Mucosa of stomach (tissue), 1 donor: Measurements from ENCODE around the gene BCAM.
"Not testable (repeated sequence)": the region's sequence is repeated elsewhere in the genome, so short reads cannot be mapped to it uniquely, and the experiment has no call there.

Experiments
- H3K27me3 ChIP-seq: one replicate; pipeline ENCODE4 v1.7.0; 2013; ENCODE audit warnings: mild to moderate bottlenecking, low read length; ENCODE audit not compliant: control insufficient read depth, insufficient read depth
- H3K36me3 ChIP-seq: one replicate; pipeline ENCODE4 v1.7.0; 2013; ENCODE audit warnings: low read length; ENCODE audit not compliant: control insufficient read depth, insufficient read depth
- H3K4me1 ChIP-seq: one replicate; pipeline ENCODE4 v1.7.0; 2013; ENCODE audit warnings: mild to moderate bottlenecking, low read length; ENCODE audit not compliant: control insufficient read depth, insufficient read depth
- H3K4me3 ChIP-seq: one replicate; pipeline ENCODE4 v1.7.0; 2013; ENCODE audit warnings: low read length
- H3K9ac ChIP-seq: one replicate; pipeline ENCODE4 v1.7.0; 2013; ENCODE audit warnings: mild to moderate bottlenecking, low read length, moderate library complexity
- H3K9me3 ChIP-seq: one replicate; pipeline ENCODE4 v1.7.0; 2013; ENCODE audit warnings: mild to moderate bottlenecking, low read length, moderate library complexity; ENCODE audit not compliant: control insufficient read depth
- donor health status: Pancreatic carcinoma.

The BCAM gene

GRCh38 chr19:44847144-44848035, 38.5 kb downstream of the BCAM start:
- Histone ChIP-seq H3K4me3 (peak overlapping the region; percentile 78), H3K36me3 (no peaks in the 10 kb centered on the region), H3K27me3 (no peaks in the 10 kb centered on the region), H3K9me3 (no peaks in the 10 kb centered on the region), H3K9ac (peak overlapping the region; percentile 98), H3K4me1 (peaks cover 48% of the 10 kb centered on the region)

GRCh38 chr19:44848036-44848811, 39.3 kb downstream of the BCAM start:
- Histone ChIP-seq H3K27me3 (no peaks in the 10 kb centered on the region), H3K9me3 (no peaks in the 10 kb centered on the region), H3K9ac (peak overlapping the region; percentile 98), H3K4me1 (peaks cover 52% of the 10 kb centered on the region), H3K4me3 (peak overlapping the region; percentile 78), H3K36me3 (no peaks in the 10 kb centered on the region)

- H3K9ac ChIP-seq = peak overlapping the region; percentile 98
Measured at GRCh38 chr19:44848812-44849447, 40.0 kb downstream of the BCAM start.

GRCh38 chr19:44850641-44851109, 41.8 kb downstream of the BCAM start:
- H3K4me3 ChIP-seq = no peak overlapping the region
- H3K9me3 ChIP-seq = no peaks in the 10 kb centered on the region
- no peaks in the 10 kb centered on the region for H3K36me3 ChIP-seq
- H3K9ac ChIP-seq = no peak overlapping the region
- no peaks in the 10 kb centered on the region for H3K27me3 ChIP-seq
- H3K4me1 ChIP-seq = peaks cover 37% of the 10 kb centered on the region

More at GRCh38 chr19:44848812-44849447, 40.0 kb downstream of the BCAM start:
- Histone ChIP-seq H3K4me3 (no peak overlapping the region), H3K36me3 (no peaks in the 10 kb centered on the region), H3K9me3 (no peaks in the 10 kb centered on the region), H3K27me3 (no peaks in the 10 kb centered on the region), H3K4me1 (peaks cover 52% of the 10 kb centered on the region)

GRCh38 chr19:44851427-44851826, 42.5 kb downstream of the BCAM start:
- no peaks in the 10 kb centered on the region for H3K9me3 ChIP-seq
- no peak overlapping the region for H3K9ac ChIP-seq
- H3K36me3 ChIP-seq = no peaks in the 10 kb centered on the region
- H3K27me3 ChIP-seq = no peaks in the 10 kb centered on the region
- H3K4me3 ChIP-seq = no peak overlapping the region
- H3K4me1 ChIP-seq = peaks cover 43% of the 10 kb centered on the region

GRCh38 chr19:44855606-44856005, 46.7 kb downstream of the BCAM start:
- Histone ChIP-seq H3K4me1 (peaks cover 34% of the 10 kb centered on the region), H3K36me3 (no peaks in the 10 kb centered on the region), H3K4me3 (no peak overlapping the region), H3K9ac (no peak overlapping the region), H3K27me3 (no peaks in the 10 kb centered on the region), H3K9me3 (no peaks in the 10 kb centered on the region)

GRCh38 chr19:44856421-44857083, 47.6 kb downstream of the BCAM start:
- H3K9ac ChIP-seq = no peak overlapping the region
- H3K4me1 ChIP-seq = peaks cover 29% of the 10 kb centered on the region
- no peaks in the 10 kb centered on the region for H3K36me3 ChIP-seq

GRCh38 chr19:44857837-44858236, 48.9 kb downstream of the BCAM start:
- no peaks in the 10 kb centered on the region for H3K27me3 ChIP-seq
- no peaks in the 10 kb centered on the region for H3K9me3 ChIP-seq
- H3K36me3 ChIP-seq = no peaks in the 10 kb centered on the region
- H3K4me3 ChIP-seq = no peak overlapping the region
- H3K9ac ChIP-seq = no peak overlapping the region
- peaks cover 25% of the 10 kb centered on the region for H3K4me1 ChIP-seq

More at GRCh38 chr19:44856421-44857083, 47.6 kb downstream of the BCAM start:
- Histone ChIP-seq H3K4me3 (no peak overlapping the region), H3K27me3 (no peaks in the 10 kb centered on the region), H3K9me3 (no peaks in the 10 kb centered on the region)

GRCh38 chr19:44861576-44861975, 52.7 kb downstream of the BCAM start:
- peaks cover 23% of the 10 kb centered on the region for H3K4me1 ChIP-seq
- not testable (repeated sequence) for H3K27me3 ChIP-seq, H3K9ac ChIP-seq, H3K9me3 ChIP-seq, H3K36me3 ChIP-seq, H3K4me3 ChIP-seq

GRCh38 chr19:44863990-44864389, 55.1 kb downstream of the BCAM start:
- no peaks in the 10 kb centered on the region for H3K27me3 ChIP-seq
- peaks cover 11% of the 10 kb centered on the region for H3K4me1 ChIP-seq
- H3K4me3 ChIP-seq = no peak overlapping the region
- H3K9me3 ChIP-seq = no peaks in the 10 kb centered on the region
- no peak overlapping the region for H3K9ac ChIP-seq
- H3K36me3 ChIP-seq = no peaks in the 10 kb centered on the region

GRCh38 chr19:44865196-44865767, 56.4 kb downstream of the BCAM start:
- Histone ChIP-seq H3K27me3 (no peaks in the 10 kb centered on the region), H3K9me3 (no peaks in the 10 kb centered on the region), H3K4me3 (no peak overlapping the region), H3K9ac (no peak overlapping the region), H3K36me3 (no peaks in the 10 kb centered on the region), H3K4me1 (peaks cover 10% of the 10 kb centered on the region)
